Natural killer cell (primary cell): ENCODE measurements around the gene SPECC1. TPM values are rescaled to one million over a fixed set of nuclear protein-coding genes. Genes with fewer than 3 reads are reported as not detected.

Experiments used
- ATAC-seq, 3 donors: fragments of 150-1000 bp in 2 of 3; fragments of 200-7000 bp in 1 of 3; cut with Tn5 transposase; 1 replicate in 1 of 3; 2 replicates in 2 of 3; pipeline ENCODE4 v1.10.0; 2021; ENCODE audit warnings: mild to moderate bottlenecking in 2 of 3, moderate library complexity in 2 of 3
- DNase-seq, 2 donors: peaks; one replicate each; pipeline versions ENCODE4 v3.0.0 to v3.0.0-alpha.2; 2013 to 2021; ENCODE audit warnings: mixed read lengths in 1 of 2
- H3K27ac ChIP-seq: one replicate; pipeline ENCODE4 v1.5.1; 2013; ENCODE audit warnings: mild to moderate bottlenecking, low read length
- H3K27me3 ChIP-seq: one replicate; pipeline ENCODE4 v1.6.1; 2013; ENCODE audit warnings: low read length; ENCODE audit not compliant: control insufficient read depth, insufficient read depth
- H3K36me3 ChIP-seq: one replicate; pipeline ENCODE4 v1.6.1; 2013; ENCODE audit warnings: low read length; ENCODE audit not compliant: control insufficient read depth, insufficient read depth
- H3K4me1 ChIP-seq: one replicate; pipeline ENCODE4 v1.6.1; 2013; ENCODE audit warnings: low read length; ENCODE audit not compliant: control insufficient read depth, insufficient read depth
- H3K4me3 ChIP-seq: one replicate; pipeline ENCODE4 v1.5.1; 2013; ENCODE audit warnings: low read length
- H3K9me3 ChIP-seq: one replicate; pipeline ENCODE4 v1.6.1; 2013; ENCODE audit warnings: low read length; ENCODE audit not compliant: control insufficient read depth, insufficient read depth
- H3K27ac Mint-ChIP-seq, 2 donors: one replicate each; pipeline ENCODE4 v1.8.0; 2022; ENCODE audit warnings: mild to moderate bottlenecking in 2 of 2, mixed read lengths in 2 of 2, moderate library complexity in 1 of 2
- H3K27me3 Mint-ChIP-seq, 2 donors: one replicate each; pipeline ENCODE4 v1.8.0; 2022; ENCODE audit warnings: low read depth in 2 of 2, mixed read lengths in 2 of 2
- H3K36me3 Mint-ChIP-seq: one replicate; pipeline ENCODE4 v1.8.0; 2022; ENCODE audit warnings: mixed read lengths
- H3K4me1 Mint-ChIP-seq, 2 donors: one replicate each; pipeline ENCODE4 v1.8.0; 2022; ENCODE audit warnings: mixed read lengths in 2 of 2
- H3K4me3 Mint-ChIP-seq: one replicate; pipeline ENCODE4 v1.8.0; 2022; ENCODE audit warnings: mild to moderate bottlenecking, moderate library complexity, mixed read lengths
- H3K9me3 Mint-ChIP-seq, 2 donors: one replicate each; pipeline ENCODE4 v1.8.0; 2022; ENCODE audit warnings: mixed read lengths in 2 of 2
- WGBS: methylation state at CpG from one replicate; pipeline ENCODE4 v1.1.7; 2013; ENCODE audit warnings: missing lambda C conversion rate; ENCODE audit not compliant: insufficient coverage; 5-methylcytosine and 5-hydroxymethylcytosine counted together
- intact Hi-C: fragments of 100-400 bp; cut with micrococcal nuclease; formaldehyde crosslinking; loops from one replicate; pipeline ENCODE4 v1.14.2; 2022
- total RNA-seq, 4 donors: library from RNA; stranded (reverse); fragments of 120-200 nt in 1 of 4; gene quantifications; one replicate each; pipeline versions ENCODE4 v1.2.3 to v1.2.4, GENCODE V29; 2013 to 2022
- TF ChIP-seq, protein P1 (sequence below): fragments of 200-600 bp; IDR thresholded peaks from one replicate; pipeline ENCODE4 v1.8.0; 2022; ENCODE audit warnings: antibody characterized with exemption

SPECC1 gene
- total RNA-seq, 3 donors from 2014 or later (not counting 1 experiment from before 2014, with no cell fraction given), result 29.3 to 45.1 (median 37.2) TPM

DNA sequence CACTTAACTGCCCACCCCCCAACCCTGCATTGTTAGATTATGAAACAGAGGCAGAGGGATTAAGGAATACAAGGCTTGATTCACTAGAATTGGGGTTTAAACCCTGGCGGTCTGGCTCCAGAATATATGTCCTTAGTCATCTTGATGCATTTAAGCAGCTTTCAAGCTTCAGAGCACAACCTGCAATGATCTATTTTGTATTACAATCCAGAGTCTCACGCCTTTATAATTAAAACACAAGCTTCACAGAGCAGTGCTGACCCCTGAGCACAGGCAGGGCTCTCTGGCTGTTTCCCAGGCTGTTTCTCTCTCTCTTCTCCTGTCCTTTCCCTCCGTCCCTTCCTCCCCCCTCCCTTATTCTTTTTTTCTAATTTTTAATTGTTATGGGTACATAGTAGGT lies 209.1 kb downstream of the SPECC1 start:
- no peaks in the 10 kb centered on the region for H3K9me3 Mint-ChIP-seq
- WGBS, result 96% methylated on average over 2 of the region's 3 CpGs
- no peaks in the 10 kb centered on the region for H3K36me3 Mint-ChIP-seq
- no peak for ATAC-seq
- peaks cover 0 to 7% of the 10 kb centered on the region in 2 donors for H3K4me1 Mint-ChIP-seq
- Histone ChIP-seq H3K36me3 (peaks cover 1% of the 10 kb centered on the region), H3K9me3 (no peaks in the 10 kb centered on the region), H3K4me1 (no peaks in the 10 kb centered on the region), H3K4me3 (no peak overlapping the region), H3K27me3 (no peaks in the 10 kb centered on the region), H3K27ac (no peak overlapping the region)
- no peak for DNase-seq
- no peak overlapping the region for H3K4me3 Mint-ChIP-seq
- intact Hi-C loops, result no loop called here
- no peak overlapping the region for H3K27ac Mint-ChIP-seq
- TF ChIP-seq, protein P1, sequence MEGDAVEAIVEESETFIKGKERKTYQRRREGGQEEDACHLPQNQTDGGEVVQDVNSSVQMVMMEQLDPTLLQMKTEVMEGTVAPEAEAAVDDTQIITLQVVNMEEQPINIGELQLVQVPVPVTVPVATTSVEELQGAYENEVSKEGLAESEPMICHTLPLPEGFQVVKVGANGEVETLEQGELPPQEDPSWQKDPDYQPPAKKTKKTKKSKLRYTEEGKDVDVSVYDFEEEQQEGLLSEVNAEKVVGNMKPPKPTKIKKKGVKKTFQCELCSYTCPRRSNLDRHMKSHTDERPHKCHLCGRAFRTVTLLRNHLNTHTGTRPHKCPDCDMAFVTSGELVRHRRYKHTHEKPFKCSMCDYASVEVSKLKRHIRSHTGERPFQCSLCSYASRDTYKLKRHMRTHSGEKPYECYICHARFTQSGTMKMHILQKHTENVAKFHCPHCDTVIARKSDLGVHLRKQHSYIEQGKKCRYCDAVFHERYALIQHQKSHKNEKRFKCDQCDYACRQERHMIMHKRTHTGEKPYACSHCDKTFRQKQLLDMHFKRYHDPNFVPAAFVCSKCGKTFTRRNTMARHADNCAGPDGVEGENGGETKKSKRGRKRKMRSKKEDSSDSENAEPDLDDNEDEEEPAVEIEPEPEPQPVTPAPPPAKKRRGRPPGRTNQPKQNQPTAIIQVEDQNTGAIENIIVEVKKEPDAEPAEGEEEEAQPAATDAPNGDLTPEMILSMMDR, result no peak
- H3K27me3 Mint-ChIP-seq, result no peaks in the 10 kb centered on the region

DNA sequence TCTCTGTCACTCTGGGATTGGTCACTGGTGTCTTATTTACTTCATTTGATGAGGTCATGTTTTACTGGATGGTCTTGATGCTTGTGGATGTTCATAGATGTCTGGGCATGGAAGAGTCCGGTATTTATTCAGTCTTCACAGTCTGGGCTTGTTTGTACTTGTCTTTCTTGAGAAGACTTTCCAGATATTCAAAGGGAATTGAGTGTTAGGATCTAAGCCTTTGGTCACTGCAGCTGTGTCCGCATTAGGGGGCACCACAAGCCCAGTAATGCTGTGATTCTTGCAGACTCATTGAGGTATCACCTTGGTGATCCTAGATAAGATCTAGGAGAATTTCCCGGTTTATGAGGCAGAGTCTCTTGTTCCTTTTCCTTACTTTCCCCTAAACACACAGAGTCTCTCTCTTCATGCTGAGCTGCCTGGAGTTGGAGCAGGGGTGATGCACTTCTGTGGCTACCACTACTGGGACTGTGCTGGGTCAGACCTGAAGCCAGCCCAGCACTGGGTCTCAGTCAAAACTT lies 214.7 kb downstream of the SPECC1 start:
- H3K36me3 Mint-ChIP-seq, result no peaks in the 10 kb centered on the region
- no peak overlapping the region for H3K27ac ChIP-seq
- no peak overlapping the region for H3K4me3 Mint-ChIP-seq
- H3K4me3 ChIP-seq, result no peak overlapping the region
- peaks cover 8% of the 10 kb centered on the region for H3K36me3 ChIP-seq
- H3K4me1 Mint-ChIP-seq, result peaks cover 4 to 12% of the 10 kb centered on the region in 2 donors
- no peaks in the 10 kb centered on the region for H3K27me3 Mint-ChIP-seq
- no peak overlapping the region for H3K27ac Mint-ChIP-seq
- TF ChIP-seq, protein P1, result no peak
- no peaks in the 10 kb centered on the region for H3K4me1 ChIP-seq
- no peaks in the 10 kb centered on the region for H3K27me3 ChIP-seq
- no peak for DNase-seq
- ATAC-seq, result no peak
- intact Hi-C loops, result no loop called here
- 89% methylated on average over 2 of the region's 3 CpGs for WGBS
- no peaks in the 10 kb centered on the region for H3K9me3 ChIP-seq
- no peaks in the 10 kb centered on the region for H3K9me3 Mint-ChIP-seq

DNA sequence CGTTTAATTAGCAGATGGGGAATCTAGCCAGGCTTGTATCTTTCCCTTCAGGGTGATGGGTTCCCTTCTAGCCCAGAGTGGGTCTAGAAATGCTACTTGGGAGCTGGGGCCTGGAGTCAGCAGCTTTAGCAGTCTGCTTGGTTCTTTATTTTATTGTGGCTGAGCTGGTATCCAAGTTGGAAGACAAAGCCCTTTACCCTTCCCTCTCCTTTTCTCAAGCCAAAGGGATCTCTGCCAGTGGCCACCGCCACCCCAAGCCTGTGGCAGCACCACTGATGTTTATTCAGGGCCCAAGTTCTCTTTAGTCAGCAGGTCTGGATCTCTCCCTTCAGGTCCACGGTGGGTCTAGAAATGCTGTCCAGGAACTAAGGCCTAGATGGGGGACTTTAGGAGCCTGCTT lies 215.2 kb downstream of the SPECC1 start:
- H3K27me3 ChIP-seq, result no peaks in the 10 kb centered on the region
- ATAC-seq (no peak), DNase-seq (no peak)
- no peaks in the 10 kb centered on the region for H3K4me1 ChIP-seq
- H3K4me3 ChIP-seq, result no peak overlapping the region
- intact Hi-C loops, result no loop called here
- H3K4me1 Mint-ChIP-seq, result peaks cover 4 to 12% of the 10 kb centered on the region in 2 donors
- no peaks in the 10 kb centered on the region for H3K27me3 Mint-ChIP-seq
- no peaks in the 10 kb centered on the region for H3K36me3 Mint-ChIP-seq
- H3K9me3 Mint-ChIP-seq, result no peaks in the 10 kb centered on the region
- TF ChIP-seq, protein P1, result no peak
- H3K36me3 ChIP-seq, result peaks cover 9% of the 10 kb centered on the region
- WGBS, result 87% methylated on average over 2 of the region's 3 CpGs
- H3K9me3 ChIP-seq, result no peaks in the 10 kb centered on the region
- no peak overlapping the region for H3K27ac Mint-ChIP-seq
- H3K27ac ChIP-seq, result no peak overlapping the region
- no peak overlapping the region for H3K4me3 Mint-ChIP-seq
